ENCODE results near the gene AKT2. TPM values are rescaled to one million over a fixed set of nuclear protein-coding genes. Genes with fewer than 3 reads are reported as not detected.
A peak's percentile ranks its signal among the peaks of the same experiment; 100 is the strongest.

AKT2 gene
- total RNA-seq, 1 experiment from 2014 or later: 182 TPM

- TF ChIP-seq, protein P1, sequence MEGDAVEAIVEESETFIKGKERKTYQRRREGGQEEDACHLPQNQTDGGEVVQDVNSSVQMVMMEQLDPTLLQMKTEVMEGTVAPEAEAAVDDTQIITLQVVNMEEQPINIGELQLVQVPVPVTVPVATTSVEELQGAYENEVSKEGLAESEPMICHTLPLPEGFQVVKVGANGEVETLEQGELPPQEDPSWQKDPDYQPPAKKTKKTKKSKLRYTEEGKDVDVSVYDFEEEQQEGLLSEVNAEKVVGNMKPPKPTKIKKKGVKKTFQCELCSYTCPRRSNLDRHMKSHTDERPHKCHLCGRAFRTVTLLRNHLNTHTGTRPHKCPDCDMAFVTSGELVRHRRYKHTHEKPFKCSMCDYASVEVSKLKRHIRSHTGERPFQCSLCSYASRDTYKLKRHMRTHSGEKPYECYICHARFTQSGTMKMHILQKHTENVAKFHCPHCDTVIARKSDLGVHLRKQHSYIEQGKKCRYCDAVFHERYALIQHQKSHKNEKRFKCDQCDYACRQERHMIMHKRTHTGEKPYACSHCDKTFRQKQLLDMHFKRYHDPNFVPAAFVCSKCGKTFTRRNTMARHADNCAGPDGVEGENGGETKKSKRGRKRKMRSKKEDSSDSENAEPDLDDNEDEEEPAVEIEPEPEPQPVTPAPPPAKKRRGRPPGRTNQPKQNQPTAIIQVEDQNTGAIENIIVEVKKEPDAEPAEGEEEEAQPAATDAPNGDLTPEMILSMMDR (IDR thresholded peaks at IDR 0.05; ENCODE audit: unreplicated experiment): no peak
- peaks cover 29% of the 10 kb centered on the region for H3K36me3 Mint-ChIP-seq (ENCODE audit: insufficient read depth, unreplicated experiment)
- BruUV-seq (replicated peaks): TSS peak; percentile 42
- CTCF ChIA-PET: no interaction called here
- no peak overlapping the region for H3K4me3 Mint-ChIP-seq (ENCODE audit: low read depth, unreplicated experiment)
- no peaks in the 10 kb centered on the region for H3K9me3 Mint-ChIP-seq (ENCODE audit: low read depth, unreplicated experiment)
- intact Hi-C loops (cut with micrococcal nuclease; ENCODE audit: unreplicated experiment): no loop called here
- no peaks in the 10 kb centered on the region for H3K4me1 Mint-ChIP-seq (ENCODE audit: low read depth, unreplicated experiment)
- no peaks in the 10 kb centered on the region for H3K27me3 Mint-ChIP-seq (ENCODE audit: unreplicated experiment)
- DNase-seq: no peak
- H3K27ac Mint-ChIP-seq (ENCODE audit: unreplicated experiment): no peak overlapping the region
Measured at GRCh38 chr19:40193587-40193849, 91.6 kb downstream of the AKT2 start.

DNA sequence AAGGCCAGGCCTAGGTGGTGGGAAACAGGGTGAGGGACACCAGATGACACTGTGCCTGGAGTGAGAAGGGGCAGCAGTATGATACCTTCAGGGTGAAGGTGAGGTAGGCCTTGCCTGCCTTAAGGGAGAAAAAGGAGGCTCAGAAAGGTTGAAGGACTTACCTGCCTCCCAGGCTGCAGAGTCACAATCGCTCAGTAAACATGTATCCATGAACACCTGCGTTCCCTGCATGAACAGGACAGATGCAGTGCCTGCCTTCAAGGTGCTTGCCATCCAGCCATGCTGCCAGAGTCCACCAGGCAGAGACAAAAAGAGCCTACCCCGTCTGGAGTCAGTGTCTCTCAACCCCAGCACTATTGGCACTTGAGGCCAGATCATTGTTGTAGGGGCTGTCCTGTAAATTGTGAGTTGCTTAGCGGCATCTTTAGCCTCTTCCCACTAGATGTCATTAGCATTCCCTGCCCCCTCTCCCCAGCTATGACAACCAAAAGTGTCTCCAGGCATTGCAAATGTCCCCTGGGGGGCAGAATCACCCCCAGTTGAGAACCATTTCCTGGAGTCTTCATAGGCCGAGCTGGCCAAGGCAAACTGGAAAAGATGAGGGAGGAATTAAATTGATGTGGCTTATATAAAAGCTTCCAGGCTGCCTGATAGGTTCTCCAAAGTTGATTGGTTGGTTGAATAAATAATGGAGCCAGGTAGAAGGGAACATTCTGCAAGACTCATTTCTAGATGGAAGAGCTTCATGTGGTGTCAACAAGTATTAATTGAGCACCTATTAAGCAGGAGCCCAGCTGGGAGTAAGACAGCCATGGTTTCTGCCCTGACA lies 92.2 kb downstream of the AKT2 start:
- peak overlapping the region; percentile 86 for H3K4me3 Mint-ChIP-seq (ENCODE audit: low read depth, unreplicated experiment)
- no peaks in the 10 kb centered on the region for H3K4me1 Mint-ChIP-seq (ENCODE audit: low read depth, unreplicated experiment)
- DNase-seq: no peak
- peaks cover 29% of the 10 kb centered on the region for H3K36me3 Mint-ChIP-seq (ENCODE audit: insufficient read depth, unreplicated experiment)
- no peaks in the 10 kb centered on the region for H3K9me3 Mint-ChIP-seq (ENCODE audit: low read depth, unreplicated experiment)
- BruUV-seq (replicated peaks): no TSS peak
- TF ChIP-seq, protein P1 (IDR thresholded peaks at IDR 0.05; ENCODE audit: unreplicated experiment): no peak
- no peak overlapping the region for H3K27ac Mint-ChIP-seq (ENCODE audit: unreplicated experiment)
- no peaks in the 10 kb centered on the region for H3K27me3 Mint-ChIP-seq (ENCODE audit: unreplicated experiment)
- intact Hi-C loops (cut with micrococcal nuclease; ENCODE audit: unreplicated experiment): no loop called here
- CTCF ChIA-PET: no interaction called here

DNA sequence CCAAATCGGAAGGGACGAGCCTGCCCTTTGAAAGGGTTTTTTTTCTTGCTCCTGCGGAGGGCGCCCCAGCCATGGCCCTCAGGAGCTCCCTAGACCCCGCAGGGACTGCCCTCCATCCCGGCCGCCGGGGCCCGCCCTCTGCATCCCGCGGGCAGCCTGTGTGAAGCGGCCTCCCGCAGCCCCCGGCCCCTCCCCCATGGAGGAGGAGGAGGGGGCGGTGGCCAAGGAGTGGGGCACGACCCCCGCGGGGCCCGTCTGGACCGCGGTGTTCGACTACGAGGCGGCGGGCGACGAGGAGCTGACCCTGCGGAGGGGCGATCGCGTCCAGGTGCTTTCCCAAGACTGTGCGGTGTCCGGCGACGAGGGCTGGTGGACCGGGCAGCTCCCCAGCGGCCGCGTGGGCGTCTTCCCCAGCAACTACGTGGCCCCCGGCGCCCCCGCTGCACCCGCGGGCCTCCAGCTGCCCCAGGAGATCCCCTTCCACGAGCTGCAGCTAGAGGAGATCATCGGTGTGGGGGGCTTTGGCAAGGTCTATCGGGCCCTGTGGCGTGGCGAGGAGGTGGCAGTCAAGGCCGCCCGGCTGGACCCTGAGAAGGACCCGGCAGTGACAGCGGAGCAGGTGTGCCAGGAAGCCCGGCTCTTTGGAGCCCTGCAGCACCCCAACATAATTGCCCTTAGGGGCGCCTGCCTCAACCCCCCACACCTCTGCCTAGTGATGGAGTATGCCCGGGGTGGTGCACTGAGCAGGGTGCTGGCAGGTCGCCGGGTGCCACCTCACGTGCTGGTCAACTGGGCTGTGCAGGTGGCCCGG lies 93.1 kb downstream of the AKT2 start:
- CTCF ChIA-PET: interaction anchor here (0.5 to 0.9 kb wide), 4 partner anchors 16 to 279 kb away, joined by 3 to 6 read pairs (median 5); no protein-coding TSS in a partner anchor
- no TSS peak for BruUV-seq (replicated peaks)
- Mint-ChIP-seq H3K27me3 (ENCODE audit: unreplicated experiment) (no peaks in the 10 kb centered on the region), H3K36me3 (ENCODE audit: insufficient read depth, unreplicated experiment) (peaks cover 29% of the 10 kb centered on the region), H3K9me3 (ENCODE audit: low read depth, unreplicated experiment) (no peaks in the 10 kb centered on the region), H3K27ac (ENCODE audit: unreplicated experiment) (no peak overlapping the region), H3K4me1 (ENCODE audit: low read depth, unreplicated experiment) (no peaks in the 10 kb centered on the region), H3K4me3 (ENCODE audit: low read depth, unreplicated experiment) (peak overlapping the region; percentile 86)
- intact Hi-C loops (cut with micrococcal nuclease; ENCODE audit: unreplicated experiment): no loop called here
- TF ChIP-seq, protein P1 (IDR thresholded peaks at IDR 0.05; ENCODE audit: unreplicated experiment): no peak
- peak; percentile 50 for DNase-seq

DNA sequence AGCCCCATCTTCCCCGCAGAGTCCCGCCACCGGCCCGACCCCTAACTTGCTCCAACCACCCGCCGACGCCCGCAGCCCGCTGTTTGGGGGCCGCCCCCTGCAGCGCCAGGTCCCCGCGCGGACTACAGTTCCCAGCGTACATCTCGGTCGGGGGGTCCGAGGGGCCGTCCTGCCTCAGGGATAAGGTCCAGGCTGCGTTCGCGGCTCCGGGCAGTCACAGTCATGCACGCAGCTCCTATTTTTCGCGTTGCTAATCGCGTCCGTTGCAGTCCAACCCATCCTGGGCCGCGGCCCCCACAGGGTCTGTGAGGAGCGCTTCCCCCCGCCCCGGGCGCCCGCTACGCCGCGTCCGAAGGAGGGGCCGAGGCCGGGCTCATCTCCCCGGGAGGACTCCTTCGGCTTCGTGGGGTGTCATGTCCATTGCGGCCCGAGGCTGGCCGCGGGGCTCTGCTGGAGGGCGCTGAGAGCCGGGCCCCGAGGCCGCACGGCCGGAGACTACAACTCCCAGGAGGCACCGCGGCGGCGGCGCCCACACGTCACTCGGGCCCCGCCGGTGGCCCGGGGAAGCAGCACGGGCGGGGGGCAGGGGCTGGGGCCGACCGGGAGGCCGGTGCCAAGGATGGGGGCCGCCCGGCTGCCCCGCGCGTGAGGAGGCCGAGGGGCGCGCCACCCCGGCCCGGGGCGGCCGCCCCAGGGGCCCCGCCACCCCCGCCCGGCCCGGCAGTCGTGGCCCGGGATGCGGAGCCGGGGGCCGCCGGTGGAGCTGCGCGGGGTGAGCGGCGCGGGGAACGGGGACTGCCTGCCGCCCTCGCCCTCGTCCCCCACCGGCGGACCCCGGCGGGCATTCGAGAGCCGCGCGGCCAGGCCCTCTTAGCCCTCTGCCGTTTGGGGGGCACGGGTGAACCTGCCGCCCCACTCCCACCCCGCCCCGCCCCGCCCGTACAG lies 94.0 kb downstream of the AKT2 start, which contains the start of gene MAP3K10:
Gene MAP3K10, plus strand, starts transcription at position 536 of the 945 bp plus-strand sequence. CDS start 606 bp downstream, outside the sequence.
- no peaks in the 10 kb centered on the region for H3K9me3 Mint-ChIP-seq (ENCODE audit: low read depth, unreplicated experiment)
- peak; percentile 87 for DNase-seq
- H3K27ac Mint-ChIP-seq (ENCODE audit: unreplicated experiment): peak within 1 kb of the TSS; percentile 82
- H3K4me3 Mint-ChIP-seq (ENCODE audit: low read depth, unreplicated experiment): peak within 1 kb of the TSS; percentile 86
- intact Hi-C loops (cut with micrococcal nuclease; ENCODE audit: unreplicated experiment): no loop called here
- peaks cover 29% of the 10 kb centered on the region for H3K36me3 Mint-ChIP-seq (ENCODE audit: insufficient read depth, unreplicated experiment)
- TF ChIP-seq, protein P1 (IDR thresholded peaks at IDR 0.05; ENCODE audit: unreplicated experiment): no peak
- BruUV-seq (replicated peaks): no TSS peak
- H3K27me3 Mint-ChIP-seq (ENCODE audit: unreplicated experiment): no peaks in the 10 kb centered on the region
- H3K4me1 Mint-ChIP-seq (ENCODE audit: low read depth, unreplicated experiment): no peaks in the 10 kb centered on the region
- CTCF ChIA-PET: interaction anchor here (0.5 to 1.4 kb wide), 7 partner anchors 11 to 280 kb away, joined by 3 to 6 read pairs (median 4); no protein-coding TSS in a partner anchor
